HPDE6-E6E7 (cell line): Measurements from ENCODE around the gene PRKX.
"Not testable (repeated sequence)": the region's sequence is repeated elsewhere in the genome, so short reads cannot be mapped to it uniquely, and the experiment has no call there.

Source experiments
- DNase-seq: peaks from one replicate; pipeline ENCODE4 v3.0.0; 2011; ENCODE audit warnings: missing footprints; ENCODE audit errors: extremely low spot score

PRKX gene

DNA sequence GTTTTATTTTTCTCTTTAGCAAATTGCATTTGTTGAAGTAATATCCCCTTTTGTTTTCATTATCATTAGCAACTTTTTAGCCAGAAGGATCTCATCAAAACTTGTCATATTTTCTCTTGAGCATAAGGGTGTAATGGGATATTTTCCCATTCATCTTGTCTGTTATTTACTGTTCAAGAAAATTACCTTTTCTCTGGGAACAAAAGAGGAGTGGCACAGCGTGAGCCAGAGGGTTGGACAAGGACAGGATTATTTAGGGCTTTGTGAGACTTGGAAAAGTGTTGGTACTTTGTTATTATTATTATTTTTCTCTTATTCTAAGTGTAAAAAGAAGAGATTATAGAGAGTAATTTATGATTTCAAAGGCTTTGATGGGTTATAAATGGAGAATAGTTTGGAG lies 135.9 kb downstream of the PRKX start:
- DNase-seq = no peak

DNA sequence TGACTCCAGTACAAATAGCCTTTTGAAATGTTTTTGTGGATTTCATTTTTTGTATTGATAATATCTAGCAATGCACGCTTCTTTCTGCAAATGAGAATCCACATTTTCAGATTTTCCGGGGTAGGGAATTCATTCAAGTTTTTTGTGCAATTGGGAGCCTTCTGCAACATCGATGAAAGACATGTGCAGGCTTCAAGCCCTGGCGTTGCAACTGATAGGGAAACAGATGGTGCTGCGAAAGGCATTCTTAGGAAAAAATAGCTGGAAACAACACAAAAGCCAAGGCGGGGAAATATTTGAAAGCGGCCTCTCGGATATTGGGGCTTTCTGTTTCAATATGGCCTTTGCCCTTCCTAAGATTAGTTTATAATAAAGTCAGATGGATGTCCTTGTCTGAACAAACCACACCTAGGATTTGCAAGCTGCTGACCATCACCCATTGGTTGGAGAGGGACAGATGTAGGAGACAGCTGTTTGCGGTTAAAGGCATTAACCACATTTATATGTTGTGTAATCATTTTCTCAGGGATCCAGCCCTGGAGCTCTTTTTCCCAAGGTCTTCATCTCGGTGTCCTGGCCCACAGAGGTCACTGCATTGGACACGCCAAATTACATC lies 136.5 kb downstream of the PRKX start:
- DNase-seq = no peak

GRCh38 chrX:3567686-3568085 lies 145.8 kb downstream of the PRKX start:
- no peak for DNase-seq

GRCh38 chrX:3563451-3563850 lies 150.0 kb downstream of the PRKX start:
- DNase-seq = no peak

- not testable (repeated sequence) for DNase-seq
These were observed 153.4 kb downstream of the PRKX start for GRCh38 chrX:3560010-3560409.
